PFSK-1 (cell line): Measurements from ENCODE around the gene SMAD1.

Experiments
- FOXP2 ChIP-seq: optimal IDR thresholded peaks from 2 replicates; pipeline ENCODE3; 2011; ENCODE audit warnings: borderline replicate concordance, control low read depth, inconsistent platforms; ENCODE audit not compliant: insufficient read depth; ENCODE audit errors: extremely low read length, extremely low read depth
- POLR2AphosphoS5 ChIP-seq: IDR thresholded peaks from 2 replicates; pipeline ENCODE4 v1.6.1; 2012; ENCODE audit warnings: low read depth, mild to moderate bottlenecking, control low read depth, low read length, moderate library complexity
- SIN3A ChIP-seq: IDR thresholded peaks from 2 replicates; pipeline ENCODE4 v1.6.1; 2012; ENCODE audit warnings: mild to moderate bottlenecking, low read length, moderate library complexity, borderline replicate concordance; ENCODE audit not compliant: insufficient read depth
- TAF1 ChIP-seq: IDR thresholded peaks from 2 replicates; pipeline ENCODE4 v1.6.1; 2012; ENCODE audit warnings: low read length, control low read depth, borderline replicate concordance; ENCODE audit not compliant: insufficient read depth
- TF ChIP-seq, protein P1 (sequence below), 2 experiments: IDR thresholded peaks; 2 replicates each; pipeline versions ENCODE4 v1.6.1 to v1.8.0; 2011 to 2012; ENCODE audit warnings: low read depth in 2 of 2, low read length in 2 of 2, control low read depth in 1 of 2, inconsistent platforms in 1 of 2, mild to moderate bottlenecking in 1 of 2, moderate library complexity in 1 of 2; ENCODE audit not compliant: insufficient read depth in 1 of 2

Gene SMAD1

GRCh38 chr4:145497199-145498149 is 15.8 kb downstream of the SMAD1 start:
- TF ChIP-seq FOXP2 (no peak), SIN3A (no peak), TAF1 (no peak), POLR2AphosphoS5 (no peak)
- TF ChIP-seq, protein P1, sequence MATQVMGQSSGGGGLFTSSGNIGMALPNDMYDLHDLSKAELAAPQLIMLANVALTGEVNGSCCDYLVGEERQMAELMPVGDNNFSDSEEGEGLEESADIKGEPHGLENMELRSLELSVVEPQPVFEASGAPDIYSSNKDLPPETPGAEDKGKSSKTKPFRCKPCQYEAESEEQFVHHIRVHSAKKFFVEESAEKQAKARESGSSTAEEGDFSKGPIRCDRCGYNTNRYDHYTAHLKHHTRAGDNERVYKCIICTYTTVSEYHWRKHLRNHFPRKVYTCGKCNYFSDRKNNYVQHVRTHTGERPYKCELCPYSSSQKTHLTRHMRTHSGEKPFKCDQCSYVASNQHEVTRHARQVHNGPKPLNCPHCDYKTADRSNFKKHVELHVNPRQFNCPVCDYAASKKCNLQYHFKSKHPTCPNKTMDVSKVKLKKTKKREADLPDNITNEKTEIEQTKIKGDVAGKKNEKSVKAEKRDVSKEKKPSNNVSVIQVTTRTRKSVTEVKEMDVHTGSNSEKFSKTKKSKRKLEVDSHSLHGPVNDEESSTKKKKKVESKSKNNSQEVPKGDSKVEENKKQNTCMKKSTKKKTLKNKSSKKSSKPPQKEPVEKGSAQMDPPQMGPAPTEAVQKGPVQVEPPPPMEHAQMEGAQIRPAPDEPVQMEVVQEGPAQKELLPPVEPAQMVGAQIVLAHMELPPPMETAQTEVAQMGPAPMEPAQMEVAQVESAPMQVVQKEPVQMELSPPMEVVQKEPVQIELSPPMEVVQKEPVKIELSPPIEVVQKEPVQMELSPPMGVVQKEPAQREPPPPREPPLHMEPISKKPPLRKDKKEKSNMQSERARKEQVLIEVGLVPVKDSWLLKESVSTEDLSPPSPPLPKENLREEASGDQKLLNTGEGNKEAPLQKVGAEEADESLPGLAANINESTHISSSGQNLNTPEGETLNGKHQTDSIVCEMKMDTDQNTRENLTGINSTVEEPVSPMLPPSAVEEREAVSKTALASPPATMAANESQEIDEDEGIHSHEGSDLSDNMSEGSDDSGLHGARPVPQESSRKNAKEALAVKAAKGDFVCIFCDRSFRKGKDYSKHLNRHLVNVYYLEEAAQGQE (IDR thresholded peaks at IDR 0.05; ENCODE audit: insufficient read depth in 1 of 2, low read depth in 2 of 2, low read length in 2 of 2) = no peak

- TF ChIP-seq FOXP2 (no peak), SIN3A (no peak), POLR2AphosphoS5 (no peak), TAF1 (no peak)
- TF ChIP-seq, protein P1 (IDR thresholded peaks at IDR 0.05; ENCODE audit: insufficient read depth in 1 of 2, low read depth in 2 of 2, low read length in 2 of 2) = no peak
Observed at GRCh38 chr4:145498430-145498829, 16.8 kb downstream of the SMAD1 start.

DNA sequence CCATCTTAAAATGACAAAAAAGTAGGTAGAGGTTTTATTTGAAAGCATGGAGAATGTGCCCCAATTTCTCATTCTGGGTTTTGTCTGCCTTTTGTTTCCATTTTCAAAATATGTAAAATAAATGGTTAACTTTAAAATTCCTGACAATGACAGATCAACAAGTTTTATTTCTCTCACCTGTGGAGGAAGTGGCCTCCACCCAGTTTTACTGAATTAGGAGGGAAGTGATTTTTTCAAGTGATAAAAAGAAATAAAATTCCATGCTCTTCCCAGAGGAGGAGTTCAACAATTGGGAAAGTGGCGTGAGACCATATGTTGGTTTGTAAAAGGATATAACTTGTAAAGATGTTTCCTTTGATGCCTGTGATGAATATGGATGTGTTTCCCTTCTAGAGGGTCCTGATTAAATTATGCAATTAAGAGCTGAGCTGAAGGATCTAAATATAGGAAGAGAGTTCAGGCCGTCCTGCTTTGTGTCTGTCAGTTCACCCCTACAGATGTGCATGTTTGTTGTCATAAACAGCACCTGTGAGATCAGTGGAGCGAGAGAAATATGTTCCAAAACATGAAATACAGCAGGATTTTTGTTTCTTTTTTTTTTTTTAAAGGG is 19.5 kb downstream of the SMAD1 start:
- TF ChIP-seq, protein P1 (IDR thresholded peaks at IDR 0.05; ENCODE audit: insufficient read depth in 1 of 2, low read depth in 2 of 2, low read length in 2 of 2) = no peak
- TF ChIP-seq POLR2AphosphoS5 = no peak
- no peak for TF ChIP-seq SIN3A
- TF ChIP-seq TAF1 = no peak
- TF ChIP-seq FOXP2 = no peak

- TF ChIP-seq, protein P1 (IDR thresholded peaks at IDR 0.05; ENCODE audit: insufficient read depth in 1 of 2, low read depth in 2 of 2, low read length in 2 of 2) = no peak
- TF ChIP-seq POLR2AphosphoS5 = no peak
Observed at GRCh38 chr4:145502809-145503208, 21.2 kb downstream of the SMAD1 start.
